ENCODE measurements around the gene AATK.

Gene AATK

GRCh38 chr17:81195941-81196495 is 30.0 kb upstream of the AATK start:
- DNase-seq (ENCODE audit: low read depth, low spot score): no peak

DNA sequence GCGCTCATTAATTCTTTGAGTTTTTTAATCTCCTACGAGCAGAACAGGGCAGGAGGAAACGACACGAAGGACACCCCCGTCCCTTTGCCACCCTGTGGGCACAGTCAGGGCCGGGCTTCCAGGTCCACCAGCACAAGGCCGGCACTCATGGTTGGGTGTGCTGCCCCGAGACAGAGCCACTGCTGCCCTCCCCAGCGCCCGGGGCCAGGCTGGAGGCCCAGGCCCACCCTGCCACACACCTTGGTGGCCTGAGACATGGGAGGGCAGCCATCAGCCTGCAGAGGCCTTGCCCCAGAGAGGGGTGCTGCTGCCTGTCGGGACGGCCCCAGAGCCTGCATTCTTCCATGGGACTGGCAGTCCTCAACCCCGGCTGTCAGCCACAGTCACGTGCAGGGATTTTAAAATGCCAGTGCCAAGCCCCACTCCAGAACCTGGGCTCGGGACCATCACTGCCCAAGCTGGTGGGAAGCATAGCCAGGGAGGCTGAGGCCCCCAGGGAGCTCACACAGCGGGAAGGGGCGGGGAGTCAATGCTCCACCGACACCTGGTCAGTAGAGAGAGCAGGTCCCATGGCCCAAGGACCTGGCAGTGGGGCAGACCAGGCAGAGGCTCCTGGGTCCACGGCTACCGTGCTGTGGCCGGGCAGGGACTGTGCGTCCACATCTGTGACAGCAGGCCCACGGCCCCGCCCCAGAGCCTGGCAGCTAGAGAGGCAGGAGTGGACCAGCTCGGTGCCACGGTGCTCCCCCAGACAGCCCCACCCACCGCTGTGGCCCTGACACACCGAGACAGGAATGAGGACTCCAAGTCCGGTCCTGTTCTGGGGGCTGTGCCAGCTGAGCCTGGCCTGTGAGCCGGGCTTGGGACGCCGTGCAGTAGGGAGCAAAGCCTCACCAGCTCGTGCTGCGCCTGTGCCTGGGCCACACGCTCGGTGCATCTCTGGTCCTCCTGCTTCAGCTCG is 29.2 kb upstream of the AATK start:
- DNase-seq (ENCODE audit: low read depth, low spot score): no peak

DNA sequence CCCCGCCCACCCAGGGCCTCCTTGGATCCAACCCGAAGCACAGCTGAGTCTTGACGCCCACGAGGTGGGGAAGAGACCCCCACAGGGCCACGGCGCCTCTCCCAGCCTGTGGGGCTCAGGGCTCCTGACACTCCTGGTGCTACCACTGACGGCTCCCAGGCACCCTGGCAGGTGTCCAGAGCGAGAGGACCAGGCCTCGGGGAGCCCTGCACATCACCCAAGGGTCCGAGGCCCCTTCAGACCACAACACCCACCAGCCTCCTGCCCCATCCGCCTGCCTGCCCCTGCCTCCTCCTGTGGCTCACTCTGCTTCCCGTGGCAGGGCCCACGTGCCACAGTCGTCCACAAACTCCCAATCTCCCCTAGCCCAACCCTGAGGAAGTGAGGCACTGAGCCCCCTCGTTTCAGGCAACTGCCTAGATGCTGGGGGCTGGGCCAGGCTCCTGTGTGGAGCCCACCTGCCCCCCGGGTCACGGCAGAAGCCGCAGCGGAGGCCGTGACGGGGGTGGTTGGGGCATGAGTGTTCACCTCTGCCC is 28.3 kb upstream of the AATK start:
- no peak for DNase-seq (ENCODE audit: low read depth, low spot score)

DNA sequence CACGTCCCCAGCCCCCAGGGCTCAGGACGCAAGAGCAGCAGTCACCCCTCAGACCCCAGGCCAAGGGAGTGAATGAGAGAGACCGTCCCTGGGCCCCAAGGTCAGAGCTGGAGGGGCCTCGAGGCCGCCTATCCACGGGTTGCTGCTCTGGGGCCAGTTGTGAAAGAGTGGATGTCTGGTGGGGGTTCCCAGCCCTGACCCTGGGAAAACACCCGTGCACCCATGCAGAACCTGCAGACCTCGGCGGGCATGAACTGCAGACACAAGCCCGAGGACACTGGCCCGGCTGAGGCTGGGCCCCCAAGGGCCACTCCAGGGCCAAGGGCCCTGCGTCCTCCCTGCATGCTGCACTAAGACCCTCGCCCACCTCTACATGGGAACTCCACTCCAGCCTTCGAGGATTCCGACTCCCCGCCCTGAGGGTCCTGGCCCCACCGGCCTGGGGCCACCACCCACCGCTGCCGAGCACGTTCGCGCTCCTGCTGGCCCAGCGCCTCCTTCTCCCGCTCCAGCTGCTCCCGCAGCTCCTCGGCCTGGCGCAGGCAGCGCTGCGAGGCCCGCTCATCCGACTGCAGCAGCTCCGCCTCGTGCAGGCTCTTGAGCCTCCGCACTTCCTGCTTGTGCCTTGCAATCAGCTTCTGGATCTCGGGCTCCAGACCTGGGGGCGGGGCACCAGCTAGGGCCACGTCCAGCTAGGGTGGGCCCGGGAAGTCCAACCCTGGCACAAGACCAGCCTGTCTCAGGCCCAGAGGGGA is 27.6 kb upstream of the AATK start:
- DNase-seq (ENCODE audit: low read depth, low spot score): no peak

GRCh38 chr17:81193051-81193410 is 27.0 kb upstream of the AATK start:
- no peak for DNase-seq (ENCODE audit: low read depth, low spot score)

DNA sequence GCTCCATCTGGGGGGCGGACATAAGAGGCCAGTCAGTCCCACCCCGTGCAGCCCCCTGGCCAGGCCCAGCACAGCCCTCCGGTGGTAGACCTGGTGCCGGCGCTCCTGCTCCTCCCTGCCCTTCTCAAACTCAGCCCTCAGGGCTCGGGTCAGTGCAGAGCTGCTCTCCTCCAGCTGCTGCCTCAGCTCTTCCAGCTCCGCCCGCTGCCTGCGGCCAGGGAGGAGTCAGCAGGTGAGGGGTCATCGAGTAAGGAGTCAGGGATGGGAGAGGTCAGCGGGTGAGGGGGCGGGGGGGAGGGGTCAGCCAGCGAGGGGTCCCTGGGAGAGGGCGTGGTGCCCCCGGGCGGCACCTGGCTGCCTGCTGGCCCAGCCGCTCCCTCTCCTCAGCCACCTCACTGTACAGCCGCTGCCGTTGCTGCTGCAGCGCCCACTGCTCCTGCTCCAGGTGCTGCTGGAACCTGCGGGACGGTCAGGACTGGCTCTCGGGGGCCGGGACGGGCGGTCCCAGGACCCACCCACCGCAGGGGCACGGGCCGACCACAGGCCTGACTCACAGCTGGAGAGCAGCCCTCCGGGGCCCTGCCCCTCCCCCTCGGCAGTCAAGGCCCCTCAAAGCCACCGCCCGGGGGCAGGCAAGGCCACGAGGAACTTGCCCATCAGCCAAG is 26.5 kb upstream of the AATK start:
- no peak for DNase-seq (ENCODE audit: low read depth, low spot score)

DNA sequence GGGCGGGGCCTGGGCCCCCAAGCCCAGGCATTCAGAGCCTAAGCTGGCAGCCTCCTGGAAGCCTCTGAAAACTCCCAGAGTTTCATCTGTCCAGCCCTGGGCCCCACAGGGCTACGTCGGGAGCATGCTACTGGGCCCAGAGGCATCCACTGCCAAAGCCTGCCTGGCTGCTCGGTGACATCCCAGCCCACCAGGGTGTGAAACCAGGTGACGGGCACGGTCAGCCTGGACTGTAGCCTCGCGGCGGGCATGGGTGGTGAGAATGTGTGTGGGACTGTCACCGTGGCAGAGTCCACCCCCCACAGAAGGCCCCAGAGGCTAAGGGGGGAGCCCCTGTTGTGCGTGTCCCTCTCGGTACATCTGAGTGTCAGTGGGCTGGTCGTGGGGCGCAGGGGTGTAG is 25.6 kb upstream of the AATK start:
- DNase-seq (ENCODE audit: low read depth, low spot score): no peak

DNA sequence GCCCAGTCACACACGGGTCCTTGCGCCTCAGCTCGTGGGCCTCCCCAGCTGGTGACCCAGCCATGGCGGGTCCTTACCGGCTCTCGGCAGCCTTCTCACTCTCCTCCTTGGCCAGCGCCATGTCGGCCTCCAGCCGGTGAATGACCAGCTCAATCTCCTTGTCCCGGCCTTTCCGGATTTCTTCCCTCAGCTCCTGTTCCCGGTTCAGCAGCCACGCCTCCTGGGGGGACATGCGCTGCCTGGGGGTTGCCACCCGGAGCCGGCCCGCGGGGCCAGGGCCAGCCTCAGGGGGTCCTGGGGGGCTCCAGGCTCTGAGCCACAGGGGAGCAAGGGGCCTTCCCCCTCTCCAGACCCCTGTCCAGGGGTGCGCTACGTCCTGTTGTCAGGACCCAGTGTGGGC is 25.1 kb upstream of the AATK start:
- no peak for DNase-seq (ENCODE audit: low read depth, low spot score)

- DNase-seq (ENCODE audit: low read depth, low spot score): no peak
Observed at GRCh38 chr17:81190591-81190990, 24.6 kb upstream of the AATK start.

GRCh38 chr17:81189670-81190530 is 23.9 kb upstream of the AATK start:
- peak; percentile 33 for DNase-seq (ENCODE audit: low read depth, low spot score)

- no peak for DNase-seq (ENCODE audit: low read depth, low spot score)
Observed at GRCh38 chr17:81189016-81189415, 23.0 kb upstream of the AATK start.

DNA sequence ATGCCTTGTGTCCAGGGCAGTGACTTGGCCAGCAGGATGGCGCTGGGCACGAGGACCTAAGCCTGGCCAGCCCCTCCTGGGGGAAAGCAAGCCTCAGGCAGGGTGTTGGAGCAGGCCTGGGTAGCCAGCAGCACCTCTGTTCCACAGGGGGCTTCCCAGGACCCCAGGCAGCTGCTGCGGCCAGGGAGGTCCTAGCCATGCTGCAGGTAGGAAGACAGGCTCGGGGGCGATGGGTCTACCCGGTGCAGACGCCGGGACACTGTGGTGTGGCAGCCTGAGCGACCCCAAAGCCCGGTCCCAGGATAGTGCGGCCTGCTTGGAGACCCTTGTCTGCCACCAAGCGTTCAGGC is 22.4 kb upstream of the AATK start:
- no peak for DNase-seq (ENCODE audit: low read depth, low spot score)

DNA sequence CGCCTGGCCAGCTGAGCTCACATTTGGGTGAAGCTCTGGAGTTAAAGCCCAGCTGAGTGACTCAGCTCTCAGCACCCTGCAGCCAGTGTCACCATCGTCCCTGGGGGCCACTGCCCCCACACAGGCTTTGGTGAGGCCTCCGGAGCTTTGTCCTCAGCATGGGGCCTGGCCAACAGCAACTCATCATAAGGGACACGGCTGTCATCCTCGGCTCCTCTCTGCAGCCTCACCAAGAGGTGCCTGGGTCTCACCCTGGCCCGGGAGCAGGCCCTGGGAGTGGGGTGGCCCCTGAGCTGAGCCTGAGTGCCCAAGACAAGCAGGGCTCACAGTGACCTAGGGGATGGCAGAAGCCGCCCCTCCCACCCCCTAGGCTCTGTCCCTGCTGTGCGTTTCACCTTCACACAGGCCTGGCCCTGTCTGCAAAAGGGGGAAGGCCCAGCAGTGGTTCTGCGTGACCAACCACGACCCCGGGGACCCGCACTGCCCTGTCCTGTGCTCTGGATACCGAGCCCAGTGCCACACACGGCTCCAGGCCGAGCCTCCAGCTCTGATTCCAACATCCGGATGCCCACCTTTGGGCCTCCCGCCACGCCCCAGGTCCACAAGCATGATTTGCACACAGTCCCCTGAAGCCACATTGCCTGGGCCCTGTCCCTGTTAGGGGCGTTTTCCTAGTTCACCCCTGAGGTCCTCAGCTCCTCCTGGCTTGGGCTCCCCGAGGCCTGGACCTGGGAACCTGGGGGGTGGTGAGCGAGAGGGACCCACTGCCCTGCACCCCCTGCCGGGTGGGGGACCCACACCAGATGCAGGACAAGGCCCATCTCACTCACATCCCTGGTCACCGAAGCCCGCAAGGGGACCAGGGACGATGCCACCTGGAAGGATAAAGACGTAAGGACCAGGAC is 21.8 kb upstream of the AATK start:
- DNase-seq (ENCODE audit: low read depth, low spot score): no peak

- no peak for DNase-seq (ENCODE audit: low read depth, low spot score)
Observed at GRCh38 chr17:81187120-81187519, 21.1 kb upstream of the AATK start.

- no peak for DNase-seq (ENCODE audit: low read depth, low spot score)
Observed at GRCh38 chr17:81186203-81186602, 20.2 kb upstream of the AATK start.

DNA sequence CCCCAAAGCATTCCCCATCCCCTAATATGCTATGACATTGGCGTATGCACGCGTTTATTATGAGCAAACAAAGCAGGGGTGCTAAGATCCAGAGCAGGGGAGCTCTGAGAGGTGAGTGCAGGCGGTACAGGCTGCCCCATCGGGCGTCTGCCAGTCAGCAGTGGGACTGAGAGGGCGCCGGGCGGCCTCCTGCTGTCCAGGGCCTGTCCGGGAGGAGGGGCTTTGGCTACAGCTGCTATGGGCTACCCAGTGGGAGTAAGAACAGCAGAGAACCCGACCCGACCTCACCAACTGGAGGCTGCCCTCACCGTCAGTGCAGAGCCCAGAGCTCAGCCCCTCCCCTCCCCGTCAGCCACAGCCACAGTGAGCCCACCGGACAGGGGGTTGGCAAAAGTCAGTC is 18.5 kb upstream of the AATK start:
- DNase-seq (ENCODE audit: low read depth, low spot score): peak; percentile 16

DNA sequence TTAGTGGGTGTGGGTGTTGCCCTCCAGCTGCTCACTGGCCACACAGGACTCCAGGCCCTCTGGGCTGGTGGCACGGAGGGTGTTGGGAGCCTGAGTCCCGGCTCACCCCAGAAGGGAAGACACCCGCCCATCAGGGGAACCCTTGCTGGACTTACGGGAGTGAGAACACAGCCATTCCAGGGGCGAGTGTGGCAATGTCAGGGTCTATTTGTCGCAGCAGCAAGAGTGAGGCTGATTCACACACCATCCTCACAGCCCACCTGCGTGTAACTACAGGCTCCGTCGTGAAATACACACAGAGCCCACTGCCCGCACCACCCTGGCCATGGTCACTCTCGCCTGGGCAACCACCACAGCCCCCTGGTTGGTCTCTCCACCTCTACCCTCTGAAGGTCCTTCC is 17.8 kb upstream of the AATK start:
- no peak for DNase-seq (ENCODE audit: low read depth, low spot score)

DNA sequence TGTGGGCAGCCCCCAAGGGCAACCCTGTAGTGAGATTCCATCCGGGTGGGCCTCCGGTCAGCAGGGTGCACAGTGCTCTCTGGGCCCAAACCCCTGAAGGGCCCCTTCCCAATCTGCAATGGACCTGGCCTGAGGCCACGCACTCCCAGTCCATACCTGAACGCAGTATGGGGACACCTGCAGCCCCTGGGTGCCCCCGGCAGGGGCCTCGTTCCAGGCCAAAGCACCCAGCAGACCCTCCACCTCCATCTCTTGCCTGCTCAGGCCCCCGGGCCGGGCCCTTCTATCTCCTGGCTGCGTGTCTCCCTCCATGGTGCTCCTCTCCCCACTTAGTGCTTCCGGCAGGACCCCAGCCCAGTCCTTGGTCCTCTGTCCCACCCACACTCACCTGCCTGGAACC is 17.3 kb upstream of the AATK start:
- no peak for DNase-seq (ENCODE audit: low read depth, low spot score)

GRCh38 chr17:81182596-81182995 is 16.6 kb upstream of the AATK start:
- DNase-seq (ENCODE audit: low read depth, low spot score): no peak

GRCh38 chr17:81181811-81182185 is 15.8 kb upstream of the AATK start:
- DNase-seq (ENCODE audit: low read depth, low spot score): no peak

All from astrocyte of the hippocampus (primary cell).